Trophoblast cell (in vitro differentiated cells and primary cell): Measurements from ENCODE around the gene AOPEP.

ENCODE experiments used
- DNase-seq, 2 donors: peaks; one replicate each; pipeline ENCODE4 v3.0.0-alpha.2; 2016
- H2AFZ ChIP-seq: 2 replicates; pipeline ENCODE4 v1.6.1; 2013; ENCODE audit warnings: low read length, moderate library complexity, mild to moderate bottlenecking; ENCODE audit not compliant: insufficient read depth, poor library complexity
- H2AK5ac ChIP-seq: 2 replicates; pipeline ENCODE4 v1.6.1; 2013; ENCODE audit warnings: mild to moderate bottlenecking, low read length
- H2BK120ac ChIP-seq: 2 replicates; pipeline ENCODE4 v1.6.1; 2013; ENCODE audit warnings: low read length, mild to moderate bottlenecking, moderate library complexity; ENCODE audit not compliant: insufficient read depth, poor library complexity
- H2BK12ac ChIP-seq: 2 replicates; pipeline ENCODE4 v1.6.1; 2013; ENCODE audit warnings: mild to moderate bottlenecking, low read length, moderate library complexity
- H2BK5ac ChIP-seq: 2 replicates; pipeline ENCODE4 v1.6.1; 2013; ENCODE audit warnings: low read length, low read depth, moderate library complexity, mild to moderate bottlenecking; ENCODE audit not compliant: poor library complexity
- H3K14ac ChIP-seq: 2 replicates; pipeline ENCODE4 v1.6.1; 2013; ENCODE audit warnings: mild to moderate bottlenecking, low read length
- H3K18ac ChIP-seq: 2 replicates; pipeline ENCODE4 v1.6.1; 2013; ENCODE audit warnings: mild to moderate bottlenecking, low read length
- H3K23ac ChIP-seq: 2 replicates; pipeline ENCODE4 v1.6.1; 2013; ENCODE audit warnings: low read length
- H3K27ac ChIP-seq: 2 replicates; pipeline ENCODE4 v1.5.1; 2013; ENCODE audit warnings: low read depth, mild to moderate bottlenecking, inconsistent platforms, low read length, moderate library complexity
- H3K27me3 ChIP-seq: 2 replicates; pipeline ENCODE4 v1.6.1; 2013; ENCODE audit warnings: inconsistent platforms, mild to moderate bottlenecking, low read length, moderate library complexity; ENCODE audit not compliant: insufficient read depth
- H3K36me3 ChIP-seq, 2 experiments: 1 replicate in 1 of 2; 2 replicates in 1 of 2; pipeline ENCODE4 v1.6.1; 2013; ENCODE audit warnings: low read length in 2 of 2, mild to moderate bottlenecking in 2 of 2, moderate library complexity in 1 of 2; ENCODE audit not compliant: insufficient read depth in 2 of 2, control insufficient read depth in 1 of 2
- H3K4ac ChIP-seq: 2 replicates; pipeline ENCODE4 v1.6.1; 2013; ENCODE audit warnings: low read depth, mild to moderate bottlenecking, low read length, moderate library complexity
- H3K4me1 ChIP-seq, 2 experiments: 1 replicate in 1 of 2; 2 replicates in 1 of 2; pipeline ENCODE4 v1.6.1; 2013; ENCODE audit warnings: low read length in 2 of 2, mild to moderate bottlenecking in 2 of 2, moderate library complexity in 1 of 2; ENCODE audit not compliant: insufficient read depth in 2 of 2, control insufficient read depth in 1 of 2
- H3K4me2 ChIP-seq: 2 replicates; pipeline ENCODE4 v1.6.1; 2013; ENCODE audit warnings: inconsistent platforms, mild to moderate bottlenecking, low read length, moderate library complexity
- H3K4me3 ChIP-seq: 2 replicates; pipeline ENCODE4 v1.5.1; 2013; ENCODE audit warnings: mild to moderate bottlenecking, low read depth, low read length, inconsistent platforms
- H3K79me1 ChIP-seq: one replicate; pipeline ENCODE4 v1.6.1; 2013; ENCODE audit warnings: low read length
- H3K79me2 ChIP-seq: 2 replicates; pipeline ENCODE4 v1.6.1; 2013; ENCODE audit warnings: low read length, mild to moderate bottlenecking; ENCODE audit not compliant: control insufficient read depth, insufficient read depth, poor library complexity
- H3K9ac ChIP-seq: 2 replicates; pipeline ENCODE4 v1.6.1; 2013; ENCODE audit warnings: mild to moderate bottlenecking, low read length
- H3K9me3 ChIP-seq: 2 replicates; pipeline ENCODE4 v1.6.1; 2013; ENCODE audit warnings: low read depth, mild to moderate bottlenecking, control low read depth, inconsistent platforms, low read length; ENCODE audit not compliant: insufficient read depth
- H4K12ac ChIP-seq: 2 replicates; pipeline ENCODE4 v1.6.1; 2013; ENCODE audit warnings: low read depth, mild to moderate bottlenecking, low read length, moderate library complexity
- H4K8ac ChIP-seq: 2 replicates; pipeline ENCODE4 v1.6.1; 2013; ENCODE audit warnings: low read depth, mild to moderate bottlenecking, low read length, moderate library complexity
- H4K91ac ChIP-seq: one replicate; pipeline ENCODE4 v1.6.1; 2013; ENCODE audit warnings: low read depth, mild to moderate bottlenecking, low read length, moderate library complexity
- WGBS: extraction: QIAGEN DNeasy Blood & Tissue Kit; methylation state at CpG from one replicate; pipeline ENCODE4 v1.1.7; 2013; ENCODE audit warnings: missing lambda C conversion rate; ENCODE audit not compliant: insufficient read length, insufficient coverage; ENCODE audit errors: extremely low coverage; 5-methylcytosine and 5-hydroxymethylcytosine counted together

The AOPEP gene

GRCh38 chr9:94864862-94865509 is 138.5 kb downstream of the AOPEP start:
- Histone ChIP-seq H4K8ac (no peak overlapping the region), H3K4me3 (no peak overlapping the region), H2BK120ac (no peak overlapping the region), H3K23ac (no peak overlapping the region), H3K4me2 (no peak overlapping the region), H4K12ac (no peak overlapping the region), H3K4me1 (peaks cover 17 to 30% of the 10 kb centered on the region in 2 experiments), H3K79me2 (no peaks in the 10 kb centered on the region), H3K79me1 (peaks cover 19% of the 10 kb centered on the region), H2BK12ac (no peak overlapping the region), H4K91ac (no peak overlapping the region), H3K27me3 (no peaks in the 10 kb centered on the region), H3K27ac (no peak overlapping the region), H2AFZ (no peak overlapping the region), H3K9ac (no peak overlapping the region), H3K36me3 (no peaks in the 10 kb centered on the region), H3K4ac (no peak overlapping the region), H2BK5ac (no peak overlapping the region), H3K18ac (no peak overlapping the region), H2AK5ac (no peak overlapping the region), H3K14ac (no peak overlapping the region), H3K9me3 (no peaks in the 10 kb centered on the region)
- WGBS, result no CpG with 5 or more reads among the region's 8 CpGs
- DNase-seq, result no peak

GRCh38 chr9:94865582-94866452 is 139.3 kb downstream of the AOPEP start:
- no peaks in the 10 kb centered on the region for H3K27me3 ChIP-seq
- peaks cover 23% of the 10 kb centered on the region for H3K79me1 ChIP-seq
- H3K4me1 ChIP-seq, result peaks cover 19 to 31% of the 10 kb centered on the region in 2 experiments
- no peaks in the 10 kb centered on the region for H3K79me2 ChIP-seq
- H2AFZ ChIP-seq, result no peak overlapping the region
- no peaks in the 10 kb centered on the region for H3K36me3 ChIP-seq
- peak overlapping the region; percentile 74 for H2BK5ac ChIP-seq
- no peak overlapping the region for H4K12ac ChIP-seq
- no peak overlapping the region for H3K27ac ChIP-seq
- no peak overlapping the region for H4K8ac ChIP-seq
- peak overlapping the region; percentile 58 for H3K14ac ChIP-seq
- peak overlapping the region; percentile 85 for H2BK12ac ChIP-seq
- no peak overlapping the region for H3K23ac ChIP-seq
- no peak overlapping the region for H3K4me2 ChIP-seq
- no peak overlapping the region for H3K4me3 ChIP-seq
- peak overlapping the region; percentile 37 for H3K4ac ChIP-seq
- H4K91ac ChIP-seq, result peak overlapping the region; percentile 79
- DNase-seq, result no peak
- no peak overlapping the region for H3K18ac ChIP-seq
- no peak overlapping the region for H2AK5ac ChIP-seq
- no CpG with 5 or more reads among the region's 9 CpGs for WGBS
- no peaks in the 10 kb centered on the region for H3K9me3 ChIP-seq
- no peak overlapping the region for H3K9ac ChIP-seq
- H2BK120ac ChIP-seq, result peak overlapping the region; percentile 65

- Histone ChIP-seq H3K27ac (no peak overlapping the region), H4K12ac (no peak overlapping the region), H2BK5ac (no peak overlapping the region), H3K36me3 (no peaks in the 10 kb centered on the region), H3K79me2 (no peaks in the 10 kb centered on the region), H3K4me2 (no peak overlapping the region), H3K79me1 (peaks cover 29% of the 10 kb centered on the region), H3K4me1 (peaks cover 18 to 33% of the 10 kb centered on the region in 2 experiments), H3K14ac (no peak overlapping the region), H3K27me3 (no peaks in the 10 kb centered on the region), H3K4ac (no peak overlapping the region), H3K9ac (no peak overlapping the region), H3K23ac (no peak overlapping the region), H3K4me3 (no peak overlapping the region), H4K91ac (no peak overlapping the region), H3K9me3 (no peaks in the 10 kb centered on the region), H3K18ac (no peak overlapping the region), H2BK120ac (no peak overlapping the region), H4K8ac (no peak overlapping the region), H2AFZ (no peak overlapping the region), H2AK5ac (no peak overlapping the region), H2BK12ac (no peak overlapping the region)
- no peak for DNase-seq
Observed at GRCh38 chr9:94866770-94867169, 140.3 kb downstream of the AOPEP start.

- no peak overlapping the region for H4K12ac ChIP-seq
- peak overlapping the region; percentile 76 for H2BK5ac ChIP-seq
- peaks cover 35% of the 10 kb centered on the region for H3K79me1 ChIP-seq
- H4K8ac ChIP-seq, result no peak overlapping the region
- H3K4ac ChIP-seq, result no peak overlapping the region
- H3K36me3 ChIP-seq, result no peaks in the 10 kb centered on the region
- peak overlapping the region; percentile 80 for H2BK120ac ChIP-seq
- H3K18ac ChIP-seq, result no peak overlapping the region
- H2AK5ac ChIP-seq, result no peak overlapping the region
- WGBS, result no CpG with 5 or more reads among the region's 8 CpGs
- no peaks in the 10 kb centered on the region for H3K79me2 ChIP-seq
- H2AFZ ChIP-seq, result no peak overlapping the region
- H3K9ac ChIP-seq, result no peak overlapping the region
- no peak overlapping the region for H2BK12ac ChIP-seq
- no peak overlapping the region for H3K4me2 ChIP-seq
- no peaks in the 10 kb centered on the region for H3K9me3 ChIP-seq
- peak overlapping the region; percentile 45 for H4K91ac ChIP-seq
- H3K23ac ChIP-seq, result no peak overlapping the region
- H3K27me3 ChIP-seq, result no peaks in the 10 kb centered on the region
- no peak overlapping the region for H3K4me3 ChIP-seq
- H3K4me1 ChIP-seq, result peaks cover 13 to 33% of the 10 kb centered on the region in 2 experiments
- H3K14ac ChIP-seq, result no peak overlapping the region
- peak; percentile 68 to 74 for DNase-seq
- H3K27ac ChIP-seq, result peak overlapping the region; percentile 95
Observed at GRCh38 chr9:94867281-94867841, 140.9 kb downstream of the AOPEP start.
